ENCODE data around the gene OR6A2.
A peak's percentile ranks its signal among the peaks of the same experiment; 100 is the strongest.

DNA sequence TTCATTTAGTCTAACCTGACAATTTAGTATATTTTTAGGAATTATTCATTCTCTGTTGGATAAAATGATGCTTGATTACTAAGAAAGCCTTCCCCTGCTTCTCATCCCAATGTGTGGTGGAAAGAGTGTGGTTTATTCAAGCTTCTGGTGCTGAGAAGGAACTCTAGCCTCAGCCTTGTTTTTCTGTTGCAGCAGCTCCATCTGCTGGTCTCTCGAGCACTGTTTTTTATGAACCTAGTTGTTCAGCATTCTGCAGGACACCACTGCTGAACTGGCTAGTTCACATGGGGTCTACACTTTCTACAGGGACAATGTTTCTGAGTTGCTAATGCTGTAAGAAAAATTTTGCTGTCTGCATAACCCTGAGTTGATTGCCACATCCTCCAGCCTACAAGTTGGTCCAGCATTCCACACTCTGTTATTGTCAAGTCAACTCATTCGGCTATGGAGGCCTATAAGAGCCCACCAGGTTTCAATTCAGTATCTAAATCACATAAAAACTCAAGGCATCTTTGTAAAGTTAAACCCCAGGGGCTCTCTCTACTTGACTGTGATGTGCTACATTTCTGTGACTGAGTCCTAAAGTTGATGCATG lies 42.0 kb downstream of the OR6A2 start:
- TF ChIP-seq POLR2A (IDR thresholded peaks at IDR 0.05), result no peak
- no peak for TF ChIP-seq POLR2AphosphoS5 (IDR thresholded peaks at IDR 0.05)
- TF ChIP-seq, protein P1, sequence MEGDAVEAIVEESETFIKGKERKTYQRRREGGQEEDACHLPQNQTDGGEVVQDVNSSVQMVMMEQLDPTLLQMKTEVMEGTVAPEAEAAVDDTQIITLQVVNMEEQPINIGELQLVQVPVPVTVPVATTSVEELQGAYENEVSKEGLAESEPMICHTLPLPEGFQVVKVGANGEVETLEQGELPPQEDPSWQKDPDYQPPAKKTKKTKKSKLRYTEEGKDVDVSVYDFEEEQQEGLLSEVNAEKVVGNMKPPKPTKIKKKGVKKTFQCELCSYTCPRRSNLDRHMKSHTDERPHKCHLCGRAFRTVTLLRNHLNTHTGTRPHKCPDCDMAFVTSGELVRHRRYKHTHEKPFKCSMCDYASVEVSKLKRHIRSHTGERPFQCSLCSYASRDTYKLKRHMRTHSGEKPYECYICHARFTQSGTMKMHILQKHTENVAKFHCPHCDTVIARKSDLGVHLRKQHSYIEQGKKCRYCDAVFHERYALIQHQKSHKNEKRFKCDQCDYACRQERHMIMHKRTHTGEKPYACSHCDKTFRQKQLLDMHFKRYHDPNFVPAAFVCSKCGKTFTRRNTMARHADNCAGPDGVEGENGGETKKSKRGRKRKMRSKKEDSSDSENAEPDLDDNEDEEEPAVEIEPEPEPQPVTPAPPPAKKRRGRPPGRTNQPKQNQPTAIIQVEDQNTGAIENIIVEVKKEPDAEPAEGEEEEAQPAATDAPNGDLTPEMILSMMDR (IDR thresholded peaks at IDR 0.05), result peak in 3 of 4 experiments; percentile 19 to 61 (median 27)
